Measurements from ENCODE around the gene ASIC2. TPM values are rescaled to one million over a fixed set of nuclear protein-coding genes. Genes with fewer than 3 reads are reported as not detected.

ASIC2 gene
- total and polyA plus RNA-seq, 2 donors (not counting 3 experiments of a cell fraction or from before 2014, with no cell fraction given): not detected

DNA sequence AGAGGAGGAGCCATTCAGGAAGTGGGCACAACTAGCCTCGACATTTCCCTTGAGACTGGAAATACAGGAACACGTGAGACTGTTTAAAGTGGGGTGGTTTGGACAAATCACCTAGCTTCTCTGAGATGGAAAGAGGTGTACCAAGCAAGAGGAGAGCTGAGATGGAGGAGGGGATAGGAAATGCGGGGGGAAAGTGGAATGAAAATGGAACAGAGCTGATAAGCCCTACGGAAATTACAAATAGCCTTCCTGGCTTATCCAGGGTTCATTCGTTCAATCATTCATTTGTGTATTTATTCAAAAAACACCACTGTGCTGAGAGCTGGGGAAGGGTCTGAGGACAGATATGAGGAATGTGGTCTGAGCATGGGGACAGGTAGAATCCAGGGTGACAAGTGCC, 64.1 kb downstream of the ASIC2 start:
- ChIA-PET CTCF (interaction anchor here (0.8 to 1.8 kb wide), 4 partner anchors 10 to 64 kb away, joined by 3 to 8 read pairs (median 3); partner anchors contain the start of gene ASIC2), POLR2A (no interaction called here)
- no peak overlapping the region for H3K4me3 ChIP-seq (replicated peaks in 1 of 3; ENCODE audit: insufficient read depth in 1 of 3, low read depth in 1 of 3, low read length in 3 of 3)
- H3K27ac ChIP-seq (ENCODE audit: insufficient read depth, low read depth, low read length): no peak overlapping the region
- no peaks in the 10 kb centered on the region for H3K79me2 ChIP-seq (ENCODE audit: control insufficient read depth, insufficient read depth, low read length)
- H3K36me3 ChIP-seq (ENCODE audit: control insufficient read depth in 2 of 2, extremely low read depth in 1 of 2, insufficient read depth in 2 of 2, low read length in 2 of 2): no peaks in the 10 kb centered on the region
- no peaks in the 10 kb centered on the region for H3K27me3 ChIP-seq (ENCODE audit: control insufficient read depth in 2 of 2, insufficient read depth in 2 of 2, low read length in 2 of 2)
- H3K9ac ChIP-seq (replicated peaks; ENCODE audit: extremely low read depth, insufficient read depth, low read length): no peak overlapping the region
- intact Hi-C loops (cut with micrococcal nuclease): no loop called here
- no peak for FAIRE-seq
- peak; percentile 30 for DNase-seq (ENCODE audit: low read depth, low spot score)
- dilution Hi-C loops (cut with MboI; ENCODE audit: extremely low pct_ligation_motif_present, low sequenced_read_pairs): no loop called here
- no peaks in the 10 kb centered on the region for H3K9me3 ChIP-seq (replicated peaks; ENCODE audit: control insufficient read depth, insufficient read depth, low read length)
- TF ChIP-seq EZH2 (IDR thresholded peaks at IDR 0.05; ENCODE audit: borderline replicate concordance, low read depth, low read length, severe bottlenecking) (no peak), GATA2 (IDR thresholded peaks at IDR 0.05; ENCODE audit: insufficient read depth, insufficient read length, low read depth, low read length) (peak; percentile 70), FOS (IDR thresholded peaks at IDR 0.05; ENCODE audit: borderline replicate concordance, insufficient read depth, low read length) (no peak), MAX (IDR thresholded peaks at IDR 0.05; ENCODE audit: insufficient read depth, insufficient read length) (no peak)
- H2AFZ ChIP-seq (ENCODE audit: low read depth, low read length): no peak overlapping the region
- peaks cover 7% of the 10 kb centered on the region for H3K4me1 ChIP-seq (ENCODE audit: control insufficient read depth, extremely low read depth, insufficient read depth, low read length)
- BruUV-seq (replicated peaks): no TSS peak
- H3K9me1 ChIP-seq (replicated peaks; ENCODE audit: control insufficient read depth, extremely low read depth, insufficient read depth, low read length): no peaks in the 10 kb centered on the region
- H4K20me1 ChIP-seq (replicated peaks; ENCODE audit: control insufficient read depth, extremely low read depth, insufficient read depth, low read length): no peaks in the 10 kb centered on the region
- no peak overlapping the region for H3K4me2 ChIP-seq (ENCODE audit: insufficient read depth, low read length)

- TF ChIP-seq GATA2 (IDR thresholded peaks at IDR 0.05; ENCODE audit: insufficient read depth, insufficient read length, low read depth, low read length): no peak
- TF ChIP-seq POLR2AphosphoS5 (IDR thresholded peaks at IDR 0.05; ENCODE audit: insufficient read depth, low read depth, low read length): no peak
- TF ChIP-seq EZH2 (IDR thresholded peaks at IDR 0.05; ENCODE audit: borderline replicate concordance, low read depth, low read length, severe bottlenecking): no peak
- TF ChIP-seq, protein P1, sequence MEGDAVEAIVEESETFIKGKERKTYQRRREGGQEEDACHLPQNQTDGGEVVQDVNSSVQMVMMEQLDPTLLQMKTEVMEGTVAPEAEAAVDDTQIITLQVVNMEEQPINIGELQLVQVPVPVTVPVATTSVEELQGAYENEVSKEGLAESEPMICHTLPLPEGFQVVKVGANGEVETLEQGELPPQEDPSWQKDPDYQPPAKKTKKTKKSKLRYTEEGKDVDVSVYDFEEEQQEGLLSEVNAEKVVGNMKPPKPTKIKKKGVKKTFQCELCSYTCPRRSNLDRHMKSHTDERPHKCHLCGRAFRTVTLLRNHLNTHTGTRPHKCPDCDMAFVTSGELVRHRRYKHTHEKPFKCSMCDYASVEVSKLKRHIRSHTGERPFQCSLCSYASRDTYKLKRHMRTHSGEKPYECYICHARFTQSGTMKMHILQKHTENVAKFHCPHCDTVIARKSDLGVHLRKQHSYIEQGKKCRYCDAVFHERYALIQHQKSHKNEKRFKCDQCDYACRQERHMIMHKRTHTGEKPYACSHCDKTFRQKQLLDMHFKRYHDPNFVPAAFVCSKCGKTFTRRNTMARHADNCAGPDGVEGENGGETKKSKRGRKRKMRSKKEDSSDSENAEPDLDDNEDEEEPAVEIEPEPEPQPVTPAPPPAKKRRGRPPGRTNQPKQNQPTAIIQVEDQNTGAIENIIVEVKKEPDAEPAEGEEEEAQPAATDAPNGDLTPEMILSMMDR (IDR thresholded peaks at IDR 0.05; ENCODE audit: extremely low read depth in 1 of 2, insufficient read depth in 1 of 2, low read depth in 1 of 2, low read length in 2 of 2): no peak
- no peak for TF ChIP-seq MAX (IDR thresholded peaks at IDR 0.05; ENCODE audit: insufficient read depth, insufficient read length)
- TF ChIP-seq POLR2A (IDR thresholded peaks at IDR 0.05; ENCODE audit: low read depth, low read length): no peak
- no peak for TF ChIP-seq JUN (IDR thresholded peaks at IDR 0.05; ENCODE audit: borderline replicate concordance, insufficient read depth, insufficient read length, low read depth)
- TF ChIP-seq MYC (IDR thresholded peaks at IDR 0.05; ENCODE audit: low read depth, low read length): no peak
- TF ChIP-seq FOS (IDR thresholded peaks at IDR 0.05; ENCODE audit: borderline replicate concordance, insufficient read depth, low read length): no peak
- H3K27ac ChIP-seq (ENCODE audit: insufficient read depth, low read depth, low read length): no peak overlapping the region
- ChIA-PET POLR2A (no interaction called here), CTCF (interaction anchor here (0.8 to 1.8 kb wide), 4 partner anchors 10 to 65 kb away, joined by 3 to 8 read pairs (median 3); partner anchors contain the start of gene ASIC2)
- no peaks in the 10 kb centered on the region for H3K79me2 ChIP-seq (ENCODE audit: control insufficient read depth, insufficient read depth, low read length)
- H4K20me1 ChIP-seq (replicated peaks; ENCODE audit: control insufficient read depth, extremely low read depth, insufficient read depth, low read length): no peaks in the 10 kb centered on the region
- no peak overlapping the region for H2AFZ ChIP-seq (ENCODE audit: low read depth, low read length)
- FAIRE-seq (no peak), DNase-seq (ENCODE audit: low read depth, low spot score) (peak; percentile 59)
- H3K27me3 ChIP-seq (ENCODE audit: control insufficient read depth in 2 of 2, insufficient read depth in 2 of 2, low read length in 2 of 2): no peaks in the 10 kb centered on the region
- no peak overlapping the region for H3K9ac ChIP-seq (replicated peaks; ENCODE audit: extremely low read depth, insufficient read depth, low read length)
- peaks cover 7% of the 10 kb centered on the region for H3K4me1 ChIP-seq (ENCODE audit: control insufficient read depth, extremely low read depth, insufficient read depth, low read length)
- intact Hi-C loops (cut with micrococcal nuclease) (no loop called here), dilution Hi-C loops (cut with MboI; ENCODE audit: extremely low pct_ligation_motif_present, low sequenced_read_pairs) (no loop called here)
- no peaks in the 10 kb centered on the region for H3K36me3 ChIP-seq (ENCODE audit: control insufficient read depth in 2 of 2, extremely low read depth in 1 of 2, insufficient read depth in 2 of 2, low read length in 2 of 2)
- no peaks in the 10 kb centered on the region for H3K9me3 ChIP-seq (replicated peaks; ENCODE audit: control insufficient read depth, insufficient read depth, low read length)
- no TSS peak for BruUV-seq (replicated peaks)
- H3K4me3 ChIP-seq (replicated peaks in 1 of 3; ENCODE audit: insufficient read depth in 1 of 3, low read depth in 1 of 3, low read length in 3 of 3): no peak overlapping the region
- no peak overlapping the region for H3K4me2 ChIP-seq (ENCODE audit: insufficient read depth, low read length)
- H3K9me1 ChIP-seq (replicated peaks; ENCODE audit: control insufficient read depth, extremely low read depth, insufficient read depth, low read length): no peaks in the 10 kb centered on the region
Measured at GRCh38 chr17:33228548-33228947, 64.5 kb downstream of the ASIC2 start.

Measured in endothelial cell of umbilical vein (primary cell).